Naive thymus-derived CD4-positive, alpha-beta T cell (primary cell): Measurements from ENCODE around the gene YAF2. TPM values are rescaled to one million over a fixed set of nuclear protein-coding genes. Genes with fewer than 3 reads are reported as not detected.

Experiments
- ATAC-seq: fragments of 150-1000 bp; cut with Tn5 transposase; 2 replicates; pipeline ENCODE4 v1.10.0; 2021; ENCODE audit warnings: mild to moderate bottlenecking, moderate library complexity
- CTCF ChIA-PET: fragments of 350-600 bp; sonication (Branson Sonifier 250); formaldehyde crosslinking; loops from one replicate; lab custom pipeline; 2021; ENCODE audit warnings: antibody characterized with exemption; lab: Charles Lee
- POLR2A ChIA-PET: fragments of 350-600 bp; sonication (Branson Sonifier 250); formaldehyde crosslinking; loops from one replicate; lab custom pipeline; 2021; ENCODE audit warnings: antibody characterized with exemption, inconsistent platforms; lab: Charles Lee
- DNase-seq, 9 donors: peaks; one replicate each; pipeline versions ENCODE4 v3.0.0 to v3.0.0-alpha.2; 2020 to 2022; ENCODE audit warnings: mixed read lengths in 1 of 9
- H3K27ac ChIP-seq: one replicate; pipeline ENCODE4 v1.7.0; 2013; ENCODE audit warnings: mild to moderate bottlenecking, low read depth, low read length, moderate library complexity
- H3K27me3 ChIP-seq, 2 donors: one replicate each; pipeline ENCODE4 v1.7.0; 2013; ENCODE audit warnings: low read length in 2 of 2, mild to moderate bottlenecking in 2 of 2, moderate library complexity in 2 of 2; ENCODE audit not compliant: control insufficient read depth in 2 of 2, insufficient read depth in 2 of 2
- H3K36me3 ChIP-seq, 3 experiments: 1 replicate in 2 of 3; 2 replicates in 1 of 3; pipeline ENCODE4 v1.7.0; 2013; ENCODE audit warnings: low read length in 3 of 3, mild to moderate bottlenecking in 3 of 3, moderate library complexity in 1 of 3; ENCODE audit not compliant: insufficient read depth in 3 of 3, control insufficient read depth in 2 of 3
- H3K4me1 ChIP-seq, 2 donors: one replicate each; pipeline ENCODE4 v1.7.0; 2013; ENCODE audit warnings: low read length in 2 of 2, mild to moderate bottlenecking in 2 of 2, moderate library complexity in 1 of 2; ENCODE audit not compliant: control insufficient read depth in 2 of 2, insufficient read depth in 2 of 2
- H3K4me3 ChIP-seq: 2 replicates; pipeline ENCODE4 v1.7.0; 2013; ENCODE audit warnings: mild to moderate bottlenecking, low read length
- H3K9me3 ChIP-seq, 3 experiments: 1 replicate in 2 of 3; 2 replicates in 1 of 3; pipeline ENCODE4 v1.7.0; 2013; ENCODE audit warnings: low read length in 3 of 3; ENCODE audit not compliant: control insufficient read depth in 2 of 3
- H3K27ac Mint-ChIP-seq, 9 donors: one replicate each; pipeline ENCODE4 v1.8.0; 2020 to 2022; ENCODE audit warnings: mixed read lengths in 9 of 9, mild to moderate bottlenecking in 8 of 9, moderate library complexity in 5 of 9, inconsistent platforms in 2 of 9
- H3K27me3 Mint-ChIP-seq, 5 donors: one replicate each; pipeline ENCODE4 v1.8.0; 2021 to 2022; ENCODE audit warnings: mixed read lengths in 5 of 5, mild to moderate bottlenecking in 1 of 5
- H3K36me3 Mint-ChIP-seq, 5 donors: one replicate each; pipeline ENCODE4 v1.8.0; 2020 to 2022; ENCODE audit warnings: mixed read lengths in 5 of 5, mild to moderate bottlenecking in 3 of 5, inconsistent platforms in 1 of 5
- H3K4me1 Mint-ChIP-seq, 7 donors: one replicate each; pipeline ENCODE4 v1.8.0; 2020 to 2022; ENCODE audit warnings: mixed read lengths in 7 of 7, mild to moderate bottlenecking in 3 of 7, inconsistent platforms in 1 of 7
- H3K4me3 Mint-ChIP-seq, 10 donors: one replicate each; pipeline ENCODE4 v1.8.0; 2020 to 2022; ENCODE audit warnings: mild to moderate bottlenecking in 10 of 10, mixed read lengths in 10 of 10, moderate library complexity in 6 of 10, inconsistent platforms in 2 of 10
- H3K9me3 Mint-ChIP-seq, 11 donors: one replicate each; pipeline ENCODE4 v1.8.0; 2020 to 2022; ENCODE audit warnings: mixed read lengths in 11 of 11, mild to moderate bottlenecking in 4 of 11, inconsistent platforms in 1 of 11, moderate library complexity in 1 of 11
- intact Hi-C, 2 donors: fragments of 100-400 bp; cut with micrococcal nuclease; formaldehyde crosslinking; loops; one replicate each; pipeline ENCODE4 v1.15.1; 2023
- polyA plus RNA-seq, 2 donors: library from polyadenylated mRNA; unstranded; fragments of 300-500 nt; fragmentation: Illumina TruSeq; gene quantifications; one replicate each; pipeline ENCODE4 v1.2.3, GENCODE V29; 2021
- total RNA-seq, 6 experiments: library from RNA in 5 of 6; stranded (reverse) in 5 of 6; gene quantifications; 1 replicate in 5 of 6; 2 replicates in 1 of 6; pipeline ENCODE4 v1.2.3 and lab custom pipeline; 2021 to 2026

The YAF2 gene
- total and polyA plus RNA-seq, 7 experiments from 2014 or later = 7.7 to 56.2 (median 39.7) TPM

- H3K9me3 Mint-ChIP-seq = no peaks in the 10 kb centered on the region
- no peak overlapping the region for H3K4me3 Mint-ChIP-seq
- intact Hi-C loops = no loop called here
- ChIA-PET CTCF (no interaction called here), POLR2A (no interaction called here)
- H3K36me3 ChIP-seq = no peaks in the 10 kb centered on the region
- H3K4me1 ChIP-seq = no peaks in the 10 kb centered on the region
- no peak overlapping the region for H3K27ac Mint-ChIP-seq
- no peaks in the 10 kb centered on the region for H3K27me3 ChIP-seq
- H3K36me3 Mint-ChIP-seq = peaks cover 4 to 27% (median 12%) of the 10 kb centered on the region in 5 donors
- H3K27ac ChIP-seq = no peak overlapping the region
- no peaks in the 10 kb centered on the region for H3K27me3 Mint-ChIP-seq
- H3K9me3 ChIP-seq = no peaks in the 10 kb centered on the region
- no peak overlapping the region for H3K4me3 ChIP-seq
- ATAC-seq (peak; percentile 48), DNase-seq (no peak)
- peaks cover 4 to 40% (median 21%) of the 10 kb centered on the region in 7 donors for H3K4me1 Mint-ChIP-seq
Measured at GRCh38 chr12:42186793-42187192, 51.3 kb downstream of the YAF2 start.

- Histone ChIP-seq H3K4me3 (no peak overlapping the region), H3K4me1 (no peaks in the 10 kb centered on the region), H3K27ac (no peak overlapping the region), H3K36me3 (no peaks in the 10 kb centered on the region), H3K27me3 (no peaks in the 10 kb centered on the region), H3K9me3 (no peaks in the 10 kb centered on the region)
- no peak overlapping the region for H3K4me3 Mint-ChIP-seq
- peaks cover 9 to 37% (median 18%) of the 10 kb centered on the region in 5 donors for H3K36me3 Mint-ChIP-seq
- peaks cover 0 to 3% (median 0%) of the 10 kb centered on the region in 11 donors for H3K9me3 Mint-ChIP-seq
- DNase-seq = no peak
- H3K27me3 Mint-ChIP-seq = no peaks in the 10 kb centered on the region
- peaks cover 4 to 33% (median 25%) of the 10 kb centered on the region in 7 donors for H3K4me1 Mint-ChIP-seq
- H3K27ac Mint-ChIP-seq = peak overlapping the region in 2 of 9 donors; percentile 12 to 38
- ChIA-PET POLR2A (no interaction called here), CTCF (no interaction called here)
- no peak for ATAC-seq
- intact Hi-C loops = no loop called here
Measured at GRCh38 chr12:42182394-42182793, 55.7 kb downstream of the YAF2 start.

GRCh38 chr12:42180990-42181596 is 57.0 kb downstream of the YAF2 start:
- intact Hi-C loops = loop anchor here in 1 of 2 donors (2.0 kb wide), 1 partner anchor 36 kb away; the partner anchor contains the start of gene GXYLT1
- H3K9me3 Mint-ChIP-seq = peaks cover 0 to 14% (median 2%) of the 10 kb centered on the region in 11 donors
- CTCF ChIA-PET = no interaction called here

GRCh38 chr12:42178101-42178500 is 59.9 kb downstream of the YAF2 start:
- Histone ChIP-seq H3K27me3 (no peaks in the 10 kb centered on the region), H3K36me3 (no peaks in the 10 kb centered on the region), H3K27ac (no peak overlapping the region), H3K4me3 (no peak overlapping the region), H3K4me1 (no peaks in the 10 kb centered on the region), H3K9me3 (no peaks in the 10 kb centered on the region)
- ATAC-seq = no peak
- H3K9me3 Mint-ChIP-seq = peaks cover 0 to 14% (median 2%) of the 10 kb centered on the region in 11 donors
- peaks cover 5 to 43% (median 32%) of the 10 kb centered on the region in 7 donors for H3K4me1 Mint-ChIP-seq
- intact Hi-C loops = no loop called here
- no peak overlapping the region for H3K27ac Mint-ChIP-seq
- POLR2A ChIA-PET = no interaction called here
- CTCF ChIA-PET = no interaction called here
- H3K4me3 Mint-ChIP-seq = no peak overlapping the region
- no peaks in the 10 kb centered on the region for H3K27me3 Mint-ChIP-seq
- peaks cover 14 to 44% (median 39%) of the 10 kb centered on the region in 5 donors for H3K36me3 Mint-ChIP-seq
- no peak for DNase-seq

More at GRCh38 chr12:42180990-42181596, 57.0 kb downstream of the YAF2 start:
- H3K9me3 ChIP-seq = no peaks in the 10 kb centered on the region
- POLR2A ChIA-PET = no interaction called here
- Mint-ChIP-seq H3K36me3 (peaks cover 19 to 48% (median 27%) of the 10 kb centered on the region in 5 donors), H3K4me1 (peaks cover 4 to 43% (median 33%) of the 10 kb centered on the region in 7 donors), H3K4me3 (no peak overlapping the region), H3K27me3 (no peaks in the 10 kb centered on the region), H3K27ac (peak overlapping the region in 2 of 9 donors; percentile 45 to 57)
- no peaks in the 10 kb centered on the region for H3K36me3 ChIP-seq
- no peaks in the 10 kb centered on the region for H3K27me3 ChIP-seq
- H3K4me1 ChIP-seq = no peaks in the 10 kb centered on the region
- DNase-seq = no peak
- H3K4me3 ChIP-seq = no peak overlapping the region
- ATAC-seq = no peak
- no peak overlapping the region for H3K27ac ChIP-seq

- no peaks in the 10 kb centered on the region for H3K27me3 ChIP-seq
- H3K4me1 ChIP-seq = no peaks in the 10 kb centered on the region
- H3K27ac ChIP-seq = no peak overlapping the region
- Mint-ChIP-seq H3K4me1 (peaks cover 5 to 36% (median 30%) of the 10 kb centered on the region in 7 donors), H3K36me3 (peaks cover 14 to 53% (median 43%) of the 10 kb centered on the region in 5 donors), H3K27me3 (no peaks in the 10 kb centered on the region), H3K9me3 (peaks cover 0 to 14% (median 2%) of the 10 kb centered on the region in 11 donors), H3K4me3 (no peak overlapping the region), H3K27ac (no peak overlapping the region)
- H3K9me3 ChIP-seq = no peaks in the 10 kb centered on the region
- no peak for DNase-seq
- no peak overlapping the region for H3K4me3 ChIP-seq
- H3K36me3 ChIP-seq = peaks cover 0 to 5% (median 0%) of the 10 kb centered on the region in 3 experiments
- ChIA-PET CTCF (no interaction called here), POLR2A (no interaction called here)
- no peak for ATAC-seq
- intact Hi-C loops = no loop called here
Measured at GRCh38 chr12:42174978-42175377, 63.1 kb downstream of the YAF2 start.

- H3K36me3 Mint-ChIP-seq = peaks cover 14 to 55% (median 44%) of the 10 kb centered on the region in 5 donors
- POLR2A ChIA-PET = interaction anchor here (0.7 kb wide), 1 partner anchor 168 kb away, joined by 4 read pairs; no protein-coding TSS in a partner anchor
- H3K27me3 Mint-ChIP-seq = no peaks in the 10 kb centered on the region
Measured at GRCh38 chr12:42173961-42174521, 64.0 kb downstream of the YAF2 start.

More at GRCh38 chr12:42173961-42174521, 64.0 kb downstream of the YAF2 start:
- ATAC-seq = no peak
- Histone ChIP-seq H3K36me3 (peaks cover 0 to 5% (median 0%) of the 10 kb centered on the region in 3 experiments), H3K9me3 (no peaks in the 10 kb centered on the region), H3K27ac (no peak overlapping the region), H3K4me1 (no peaks in the 10 kb centered on the region), H3K27me3 (no peaks in the 10 kb centered on the region), H3K4me3 (no peak overlapping the region)
- peaks cover 5 to 39% (median 31%) of the 10 kb centered on the region in 7 donors for H3K4me1 Mint-ChIP-seq
- no peak overlapping the region for H3K4me3 Mint-ChIP-seq
- CTCF ChIA-PET = no interaction called here
- intact Hi-C loops = no loop called here
- DNase-seq = no peak
- peak overlapping the region in 3 of 9 donors; percentile 9 to 53 (median 46) for H3K27ac Mint-ChIP-seq
- H3K9me3 Mint-ChIP-seq = peaks cover 0 to 14% (median 2%) of the 10 kb centered on the region in 11 donors
